GM23338 (cell line): ENCODE measurements around the gene KLHDC9. TPM values are rescaled to one million over a fixed set of nuclear protein-coding genes. Genes with fewer than 3 reads are reported as not detected.

Experiments used
- ATAC-seq: fragments of 200-7000 bp; cut with Tn5 transposase; 3 replicates; pipeline ENCODE4 v1.9.1; 2020
- DNase-seq: peaks from one replicate; pipeline ENCODE4 v3.0.0-alpha.2; 2015; ENCODE audit warnings: low spot score
- H2AFZ ChIP-seq: fragments of 200-600 bp; sonication (generic); 2 replicates; pipeline ENCODE4 v1.8.0; 2016; ENCODE audit warnings: antibody characterized with exemption, mild to moderate bottlenecking, moderate library complexity
- H3F3A ChIP-seq: fragments of 200-600 bp; sonication (generic); replicated peaks from 2 replicates; pipeline ENCODE4 v1.8.0; 2017; ENCODE audit warnings: antibody characterized with exemption, mixed run types, low read depth
- H3K27ac ChIP-seq: fragments of 200-600 bp; sonication (generic); 2 replicates; pipeline ENCODE4 v1.6.1; 2016; ENCODE audit warnings: low read depth
- H3K27me3 ChIP-seq: fragments of 200-600 bp; sonication (generic); 2 replicates; pipeline ENCODE4 v1.8.0; 2016; ENCODE audit warnings: mild to moderate bottlenecking, mixed run types, moderate library complexity; ENCODE audit not compliant: insufficient read depth
- H3K36me3 ChIP-seq: fragments of 200-600 bp; sonication (generic); 2 replicates; pipeline ENCODE4 v1.8.0; 2016; ENCODE audit warnings: mild to moderate bottlenecking; ENCODE audit not compliant: insufficient read depth
- H3K4me1 ChIP-seq: fragments of 200-600 bp; sonication (generic); 2 replicates; pipeline ENCODE4 v1.8.0; 2016; ENCODE audit warnings: mild to moderate bottlenecking, moderate library complexity; ENCODE audit not compliant: insufficient read depth
- H3K4me2 ChIP-seq: fragments of 200-600 bp; sonication (generic); 2 replicates; pipeline ENCODE4 v1.7.1; 2017; ENCODE audit warnings: mixed run types
- H3K4me3 ChIP-seq: fragments of 200-600 bp; sonication (generic); 2 replicates; pipeline ENCODE4 v1.6.1; 2016; ENCODE audit warnings: mixed run types
- H3K79me2 ChIP-seq: fragments of 200-600 bp; sonication (generic); replicated peaks from 2 replicates; pipeline ENCODE4 v1.8.0; 2017; ENCODE audit warnings: mild to moderate bottlenecking; ENCODE audit not compliant: insufficient read depth
- H3K9me2 ChIP-seq: fragments of 200-600 bp; sonication (generic); 2 replicates; pipeline ENCODE4 v1.8.0; 2017; ENCODE audit not compliant: insufficient read depth
- H4K20me1 ChIP-seq: fragments of 200-600 bp; sonication (generic); replicated peaks from 2 replicates; pipeline ENCODE4 v1.8.0; 2017; ENCODE audit warnings: mild to moderate bottlenecking; ENCODE audit not compliant: insufficient read depth
- H3K27ac Mint-ChIP-seq: 2 replicates; pipeline ENCODE4 v1.8.0; 2020; ENCODE audit warnings: inconsistent platforms, mild to moderate bottlenecking, moderate library complexity, mixed read lengths
- H3K27me3 Mint-ChIP-seq: 3 replicates; pipeline ENCODE4 v1.8.0; 2022; ENCODE audit warnings: low read depth, mild to moderate bottlenecking, moderate library complexity, mixed read lengths, inconsistent platforms; ENCODE audit not compliant: insufficient read depth, poor library complexity
- H3K36me3 Mint-ChIP-seq: 3 replicates; pipeline ENCODE4 v1.8.0; 2021; ENCODE audit warnings: low read depth, mild to moderate bottlenecking, inconsistent platforms, moderate library complexity, mixed read lengths
- H3K4me1 Mint-ChIP-seq: 3 replicates; pipeline ENCODE4 v1.8.0; 2020; ENCODE audit warnings: mild to moderate bottlenecking, inconsistent platforms, mixed read lengths
- H3K4me3 Mint-ChIP-seq: 3 replicates; pipeline ENCODE4 v1.8.0; 2021; ENCODE audit warnings: moderate library complexity, mild to moderate bottlenecking, inconsistent platforms, mixed read lengths
- H3K9me3 Mint-ChIP-seq: 3 replicates; pipeline ENCODE4 v1.8.0; 2020; ENCODE audit warnings: moderate library complexity, mild to moderate bottlenecking, inconsistent platforms, mixed read lengths
- CREB1 ChIP-seq: fragments of 250-450 bp; sonication (Bioruptor Pico); IDR thresholded peaks from 2 replicates; pipeline ENCODE4 v1.5.0; 2020; ENCODE audit warnings: low read depth, mild to moderate bottlenecking, moderate library complexity
- EZH2 ChIP-seq: fragments of 200-600 bp; sonication (generic); IDR thresholded peaks from one replicate; pipeline ENCODE4 v1.8.0; 2017; ENCODE audit warnings: antibody characterized with exemption, mild to moderate bottlenecking, low read depth; ENCODE audit not compliant: unreplicated experiment
- EZH2phosphoT487 ChIP-seq: fragments of 200-600 bp; sonication (generic); IDR thresholded peaks from one replicate; pipeline ENCODE4 v1.8.1; 2018; ENCODE audit warnings: antibody characterized with exemption; ENCODE audit not compliant: unreplicated experiment
- POLR2AphosphoS5 ChIP-seq: IDR thresholded peaks from 2 replicates; pipeline ENCODE4 v1.6.1; 2016; ENCODE audit warnings: antibody characterized with exemption, low read depth
- STAT1 ChIP-seq: IDR thresholded peaks from one replicate; pipeline ENCODE4 v1.6.1; 2016; ENCODE audit warnings: antibody characterized with exemption; ENCODE audit not compliant: unreplicated experiment
- ZNF114 ChIP-seq: fragments of 250-450 bp; sonication (Bioruptor Pico); IDR thresholded peaks from 2 replicates; pipeline ENCODE4 v1.5.0; 2020; ENCODE audit warnings: mild to moderate bottlenecking, moderate library complexity
- polyA plus RNA-seq: library from polyadenylated mRNA; unstranded; fragments of >200 nt; fragmentation: Nextera tagmentation; extraction: Ambion mirVana; gene quantifications from 2 replicates; pipeline ENCODE4 v1.2.1, GENCODE V29; 2016
- total RNA-seq: library from RNA; depleted of rRNA; stranded (reverse); fragments of >200 nt; shearing (Covaris generic); gene quantifications from 2 replicates; pipeline ENCODE4 v1.2.3, GENCODE V29; 2014
- TF ChIP-seq, protein P1 (sequence below): IDR thresholded peaks from one replicate; pipeline ENCODE4 v1.6.1; 2018; ENCODE audit warnings: antibody characterized with exemption; ENCODE audit not compliant: unreplicated experiment
- TF ChIP-seq, protein P2 (sequence below), 2 experiments: fragments of 200-600 bp in 1 of 2; sonication (generic) in 1 of 2; conservative IDR thresholded peaks; 2 replicates each; pipeline versions ENCODE4 v1.5.1 to v1.6.1; 2016 to 2017; ENCODE audit warnings: antibody characterized with exemption in 2 of 2, low read depth in 2 of 2, mild to moderate bottlenecking in 2 of 2, moderate library complexity in 1 of 2
- TF ChIP-seq, protein P3 (sequence below): IDR thresholded peaks from 2 replicates; pipeline ENCODE4 v1.6.1; 2016; ENCODE audit warnings: antibody characterized with exemption

KLHDC9 gene
- total and polyA plus RNA-seq, 2 experiments from 2014 or later, result 5.6 to 6.6 TPM

DNA sequence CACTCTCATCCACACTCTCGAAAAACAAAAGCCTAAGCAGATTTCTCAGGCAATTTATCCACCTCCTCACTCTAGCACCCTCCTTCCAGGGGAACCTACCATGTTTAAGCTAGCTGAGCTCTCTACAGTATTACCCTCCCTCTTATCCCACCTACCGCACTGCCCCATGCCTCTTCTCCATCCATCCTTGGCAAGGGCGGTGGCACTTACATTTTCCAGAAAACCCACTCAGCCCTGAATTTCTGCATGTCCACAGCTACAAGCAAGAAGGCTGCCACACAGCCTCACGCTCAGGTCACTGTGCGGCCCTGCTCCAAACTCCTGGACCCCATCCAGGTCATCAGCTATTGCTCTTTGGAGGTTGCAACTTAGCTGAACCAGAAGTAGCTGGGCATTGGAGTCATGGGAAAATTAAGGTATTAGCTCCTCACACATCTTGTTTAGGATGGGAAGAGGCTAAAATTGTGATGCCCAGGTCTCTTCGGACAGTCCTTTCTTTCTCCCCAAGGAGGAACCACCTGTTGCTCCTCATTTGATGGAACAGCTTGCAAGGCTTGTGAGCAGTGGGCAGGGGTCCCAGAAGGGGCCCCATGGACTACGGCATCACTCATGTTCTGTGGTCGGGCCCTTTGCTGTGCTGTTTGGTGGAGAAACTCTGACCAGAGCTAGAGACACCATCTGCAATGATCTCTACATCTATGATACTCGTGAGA, 1.1 kb downstream of the KLHDC9 start (continued):
- TF ChIP-seq, protein P1, sequence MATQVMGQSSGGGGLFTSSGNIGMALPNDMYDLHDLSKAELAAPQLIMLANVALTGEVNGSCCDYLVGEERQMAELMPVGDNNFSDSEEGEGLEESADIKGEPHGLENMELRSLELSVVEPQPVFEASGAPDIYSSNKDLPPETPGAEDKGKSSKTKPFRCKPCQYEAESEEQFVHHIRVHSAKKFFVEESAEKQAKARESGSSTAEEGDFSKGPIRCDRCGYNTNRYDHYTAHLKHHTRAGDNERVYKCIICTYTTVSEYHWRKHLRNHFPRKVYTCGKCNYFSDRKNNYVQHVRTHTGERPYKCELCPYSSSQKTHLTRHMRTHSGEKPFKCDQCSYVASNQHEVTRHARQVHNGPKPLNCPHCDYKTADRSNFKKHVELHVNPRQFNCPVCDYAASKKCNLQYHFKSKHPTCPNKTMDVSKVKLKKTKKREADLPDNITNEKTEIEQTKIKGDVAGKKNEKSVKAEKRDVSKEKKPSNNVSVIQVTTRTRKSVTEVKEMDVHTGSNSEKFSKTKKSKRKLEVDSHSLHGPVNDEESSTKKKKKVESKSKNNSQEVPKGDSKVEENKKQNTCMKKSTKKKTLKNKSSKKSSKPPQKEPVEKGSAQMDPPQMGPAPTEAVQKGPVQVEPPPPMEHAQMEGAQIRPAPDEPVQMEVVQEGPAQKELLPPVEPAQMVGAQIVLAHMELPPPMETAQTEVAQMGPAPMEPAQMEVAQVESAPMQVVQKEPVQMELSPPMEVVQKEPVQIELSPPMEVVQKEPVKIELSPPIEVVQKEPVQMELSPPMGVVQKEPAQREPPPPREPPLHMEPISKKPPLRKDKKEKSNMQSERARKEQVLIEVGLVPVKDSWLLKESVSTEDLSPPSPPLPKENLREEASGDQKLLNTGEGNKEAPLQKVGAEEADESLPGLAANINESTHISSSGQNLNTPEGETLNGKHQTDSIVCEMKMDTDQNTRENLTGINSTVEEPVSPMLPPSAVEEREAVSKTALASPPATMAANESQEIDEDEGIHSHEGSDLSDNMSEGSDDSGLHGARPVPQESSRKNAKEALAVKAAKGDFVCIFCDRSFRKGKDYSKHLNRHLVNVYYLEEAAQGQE, result no peak
- TF ChIP-seq CREB1, result no peak
- no peak for TF ChIP-seq ZNF114 (CRISPR knock-in tag)
- no peak for TF ChIP-seq EZH2
- no peak for TF ChIP-seq POLR2AphosphoS5

DNA sequence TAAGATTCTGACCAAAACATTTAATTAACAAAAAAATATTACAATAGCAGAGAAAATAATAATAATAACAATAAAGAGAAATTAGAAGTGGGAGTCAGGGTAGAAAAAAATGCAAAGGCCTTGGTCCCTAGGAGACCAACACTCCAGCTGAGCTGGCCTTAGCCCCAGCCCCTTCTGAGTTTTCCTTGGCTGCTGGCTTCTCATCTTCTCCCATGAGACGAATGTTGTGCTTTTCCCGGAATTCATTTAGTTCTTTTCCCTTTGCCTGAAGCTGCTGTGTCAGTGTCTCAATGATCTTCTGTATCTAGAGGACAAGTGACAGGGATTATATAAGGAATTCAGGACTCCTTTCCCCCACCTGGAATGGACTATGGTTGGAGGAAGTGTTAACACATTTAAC, 2.4 kb downstream of the KLHDC9 start:
- Histone ChIP-seq H3K4me2 (no peak overlapping the region), H3K4me1 (no peaks in the 10 kb centered on the region; the same call in 1 of the 2 replicates), H3K27me3 (no peaks in the 10 kb centered on the region), H3F3A (peaks cover 16% of the 10 kb centered on the region), H4K20me1 (peaks cover 4% of the 10 kb centered on the region; the same call in 1 of the 2 replicates), H3K4me3 (no peak overlapping the region), H3K27ac (no peak overlapping the region), H3K79me2 (peaks cover 13% of the 10 kb centered on the region), H2AFZ (no peak overlapping the region), H3K36me3 (no peaks in the 10 kb centered on the region; the same call in 1 of the 2 replicates), H3K9me2 (no peaks in the 10 kb centered on the region)
- ATAC-seq (no peak), DNase-seq (no peak)
- peaks cover 15% of the 10 kb centered on the region for H3K27me3 Mint-ChIP-seq
- no peak overlapping the region for H3K27ac Mint-ChIP-seq
- H3K9me3 Mint-ChIP-seq, result peaks cover 3% of the 10 kb centered on the region; the same call in 2 of the 3 replicates
- peaks cover 7% of the 10 kb centered on the region; the same call in 2 of the 3 replicates for H3K4me1 Mint-ChIP-seq
- peaks cover 18% of the 10 kb centered on the region for H3K36me3 Mint-ChIP-seq
- no peak for TF ChIP-seq CREB1
- TF ChIP-seq STAT1, result no peak
- H3K4me3 Mint-ChIP-seq, result no peak overlapping the region

DNA sequence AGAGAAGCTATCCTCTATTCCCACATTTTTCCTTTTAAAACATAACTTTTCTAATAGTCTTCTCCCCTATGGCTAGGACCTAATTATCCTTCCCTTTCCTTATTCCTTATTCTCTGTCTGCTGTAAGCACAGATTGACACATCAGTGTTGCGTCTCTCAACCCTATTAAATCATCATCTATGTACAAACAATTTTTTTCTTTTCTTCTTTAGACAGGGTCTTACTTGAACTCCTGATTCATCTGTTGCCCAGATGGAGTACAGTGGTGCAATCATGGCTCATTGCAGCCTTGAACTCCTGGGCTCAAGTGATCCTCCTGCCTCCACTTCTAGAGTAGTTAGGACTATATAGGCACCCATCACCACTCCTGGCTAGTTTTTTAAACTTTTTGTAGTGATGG, 8.3 kb downstream of the KLHDC9 start:
- H3K9me2 ChIP-seq, result no peaks in the 10 kb centered on the region
- H3K79me2 ChIP-seq, result peaks cover 66% of the 10 kb centered on the region
- peaks cover 28% of the 10 kb centered on the region for H4K20me1 ChIP-seq
- no peak for TF ChIP-seq STAT1
- TF ChIP-seq, protein P2, sequence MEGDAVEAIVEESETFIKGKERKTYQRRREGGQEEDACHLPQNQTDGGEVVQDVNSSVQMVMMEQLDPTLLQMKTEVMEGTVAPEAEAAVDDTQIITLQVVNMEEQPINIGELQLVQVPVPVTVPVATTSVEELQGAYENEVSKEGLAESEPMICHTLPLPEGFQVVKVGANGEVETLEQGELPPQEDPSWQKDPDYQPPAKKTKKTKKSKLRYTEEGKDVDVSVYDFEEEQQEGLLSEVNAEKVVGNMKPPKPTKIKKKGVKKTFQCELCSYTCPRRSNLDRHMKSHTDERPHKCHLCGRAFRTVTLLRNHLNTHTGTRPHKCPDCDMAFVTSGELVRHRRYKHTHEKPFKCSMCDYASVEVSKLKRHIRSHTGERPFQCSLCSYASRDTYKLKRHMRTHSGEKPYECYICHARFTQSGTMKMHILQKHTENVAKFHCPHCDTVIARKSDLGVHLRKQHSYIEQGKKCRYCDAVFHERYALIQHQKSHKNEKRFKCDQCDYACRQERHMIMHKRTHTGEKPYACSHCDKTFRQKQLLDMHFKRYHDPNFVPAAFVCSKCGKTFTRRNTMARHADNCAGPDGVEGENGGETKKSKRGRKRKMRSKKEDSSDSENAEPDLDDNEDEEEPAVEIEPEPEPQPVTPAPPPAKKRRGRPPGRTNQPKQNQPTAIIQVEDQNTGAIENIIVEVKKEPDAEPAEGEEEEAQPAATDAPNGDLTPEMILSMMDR (conservative IDR thresholded peaks at IDR 0.05; ENCODE audit: low read depth in 2 of 2), result no peak
- TF ChIP-seq, protein P1, result no peak
- TF ChIP-seq EZH2phosphoT487, result no peak
- TF ChIP-seq, protein P3, sequence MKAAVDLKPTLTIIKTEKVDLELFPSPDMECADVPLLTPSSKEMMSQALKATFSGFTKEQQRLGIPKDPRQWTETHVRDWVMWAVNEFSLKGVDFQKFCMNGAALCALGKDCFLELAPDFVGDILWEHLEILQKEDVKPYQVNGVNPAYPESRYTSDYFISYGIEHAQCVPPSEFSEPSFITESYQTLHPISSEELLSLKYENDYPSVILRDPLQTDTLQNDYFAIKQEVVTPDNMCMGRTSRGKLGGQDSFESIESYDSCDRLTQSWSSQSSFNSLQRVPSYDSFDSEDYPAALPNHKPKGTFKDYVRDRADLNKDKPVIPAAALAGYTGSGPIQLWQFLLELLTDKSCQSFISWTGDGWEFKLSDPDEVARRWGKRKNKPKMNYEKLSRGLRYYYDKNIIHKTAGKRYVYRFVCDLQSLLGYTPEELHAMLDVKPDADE, result no peak

More for the DNA sequence above, 8.3 kb downstream of the KLHDC9 start:
- Mint-ChIP-seq H3K4me3 (no peak overlapping the region), H3K4me1 (no peaks in the 10 kb centered on the region; the same call in 2 of the 3 replicates), H3K27ac (no peak overlapping the region), H3K36me3 (peaks cover 10% of the 10 kb centered on the region), H3K9me3 (no peaks in the 10 kb centered on the region; the same call in 2 of the 3 replicates), H3K27me3 (no peaks in the 10 kb centered on the region)
- DNase-seq (no peak), ATAC-seq (no peak)
- Histone ChIP-seq H3K27me3 (no peaks in the 10 kb centered on the region), H3K4me3 (no peak overlapping the region), H3K4me2 (no peak overlapping the region), H3K27ac (no peak overlapping the region), H3F3A (0 out of 2 replicates have a peak, but pooled peaks cover 3% of the 10 kb centered on the region), H2AFZ (no peak overlapping the region), H3K4me1 (no peaks in the 10 kb centered on the region), H3K36me3 (no peaks in the 10 kb centered on the region; the same call in 1 of the 2 replicates)
